ENCODE data around the gene RPL32.

The RPL32 gene

DNA sequence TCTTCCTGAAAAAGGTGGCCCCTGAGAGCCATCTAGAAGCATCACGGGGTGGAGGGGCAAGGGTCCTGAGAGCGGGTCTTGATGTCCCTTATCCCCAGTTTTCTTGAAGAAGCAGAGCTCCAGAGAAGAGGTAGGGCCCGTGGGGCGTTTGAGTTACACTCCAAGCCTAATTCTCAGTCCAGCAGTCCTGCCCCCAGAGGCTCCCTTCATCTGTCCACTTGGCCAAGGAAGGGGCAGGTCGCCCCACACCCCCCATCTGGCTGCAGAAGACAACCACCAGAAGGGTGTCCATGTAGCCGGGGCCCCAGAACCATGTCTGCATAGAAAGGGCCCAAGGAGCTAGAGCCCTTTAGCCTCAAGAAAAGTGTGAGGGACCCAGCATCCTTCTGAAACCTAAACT, 25.5 kb upstream of the RPL32 start:
- Histone ChIP-seq H3K4me1 (ENCODE audit: control extremely low read depth in 1 of 4, control insufficient read depth in 4 of 4, insufficient read depth in 4 of 4, low read length in 3 of 4) (peaks cover 0 to 19% (median 11%) of the 10 kb centered on the region in 4 experiments), H3K4me3 (ENCODE audit: control insufficient read depth in 1 of 7, extremely low read depth in 1 of 7, insufficient read depth in 4 of 7, low read depth in 2 of 7, low read length in 6 of 7) (no peak overlapping the region), H3K27me3 (replicated peaks in 2 of 5; ENCODE audit: control insufficient read depth in 4 of 5, insufficient read depth in 5 of 5, low read length in 4 of 5) (peaks cover 0 to 5% (median 3%) of the 10 kb centered on the region in 5 experiments), H3K9me3 (ENCODE audit: control extremely low read depth in 1 of 5, control insufficient read depth in 4 of 5, insufficient read depth in 2 of 5, low read depth in 1 of 5, low read length in 4 of 5) (peaks cover 0 to 12% (median 7%) of the 10 kb centered on the region in 5 experiments), H3K27ac (ENCODE audit: insufficient read depth in 1 of 2, low read depth in 1 of 2, low read length in 2 of 2, poor library complexity in 1 of 2, severe bottlenecking in 2 of 2) (no peak overlapping the region), H3K36me3 (ENCODE audit: control insufficient read depth in 4 of 4, insufficient read depth in 4 of 4, low read length in 3 of 4) (no peaks in the 10 kb centered on the region)
- 96% methylated on average over 5 of the region's 6 CpGs for WGBS (ENCODE audit: insufficient coverage)
- DNase-seq = no peak
- POLR2A ChIA-PET = no interaction called here
- CTCF ChIA-PET = interaction anchor here (1.3 to 4.3 kb wide), 2 partner anchors 24 to 46 kb away, joined by 3 to 25 read pairs; no protein-coding TSS in a partner anchor

DNA sequence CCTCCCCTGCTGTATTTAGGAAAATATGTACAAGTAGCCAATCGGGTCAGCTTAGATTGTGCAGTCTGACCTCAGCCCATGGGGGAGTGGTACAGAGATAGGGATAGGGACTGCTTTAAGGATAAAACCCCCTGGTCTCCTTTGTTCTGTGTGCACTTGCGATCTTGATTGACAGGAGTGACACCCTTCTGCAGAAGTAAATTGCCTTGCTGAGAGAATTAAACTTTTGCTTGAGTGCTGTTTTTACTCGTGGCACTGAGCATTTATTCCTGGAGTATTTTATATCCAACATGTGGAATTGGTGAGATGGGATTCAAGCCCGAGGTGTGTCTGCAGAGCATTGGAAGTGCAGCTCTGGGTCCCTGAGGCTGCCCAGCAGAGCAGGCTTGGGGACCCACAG, 23.9 kb upstream of the RPL32 start:
- H3K27ac ChIP-seq (ENCODE audit: insufficient read depth in 1 of 2, low read depth in 1 of 2, low read length in 2 of 2, poor library complexity in 1 of 2, severe bottlenecking in 2 of 2) = no peak overlapping the region
- peaks cover 0 to 5% (median 3%) of the 10 kb centered on the region in 5 experiments for H3K27me3 ChIP-seq (replicated peaks in 2 of 5; ENCODE audit: control insufficient read depth in 4 of 5, insufficient read depth in 5 of 5, low read length in 4 of 5)
- peaks cover 0 to 16% (median 11%) of the 10 kb centered on the region in 4 experiments for H3K4me1 ChIP-seq (ENCODE audit: control extremely low read depth in 1 of 4, control insufficient read depth in 4 of 4, insufficient read depth in 4 of 4, low read length in 3 of 4)
- peaks cover 0 to 12% (median 7%) of the 10 kb centered on the region in 5 experiments for H3K9me3 ChIP-seq (ENCODE audit: control extremely low read depth in 1 of 5, control insufficient read depth in 4 of 5, insufficient read depth in 2 of 5, low read depth in 1 of 5, low read length in 4 of 5)
- POLR2A ChIA-PET = no interaction called here
- no peaks in the 10 kb centered on the region for H3K36me3 ChIP-seq (ENCODE audit: control insufficient read depth in 4 of 4, insufficient read depth in 4 of 4, low read length in 3 of 4)
- no peak overlapping the region for H3K4me3 ChIP-seq (ENCODE audit: control insufficient read depth in 1 of 7, extremely low read depth in 1 of 7, insufficient read depth in 4 of 7, low read depth in 2 of 7, low read length in 6 of 7)
- DNase-seq = no peak
- WGBS (ENCODE audit: insufficient coverage) = 96% methylated on average over 4 of the region's 4 CpGs
- CTCF ChIA-PET = interaction anchor here (4.3 kb wide), 1 partner anchor 26 kb away, joined by 25 read pairs; no protein-coding TSS in a partner anchor

DNA sequence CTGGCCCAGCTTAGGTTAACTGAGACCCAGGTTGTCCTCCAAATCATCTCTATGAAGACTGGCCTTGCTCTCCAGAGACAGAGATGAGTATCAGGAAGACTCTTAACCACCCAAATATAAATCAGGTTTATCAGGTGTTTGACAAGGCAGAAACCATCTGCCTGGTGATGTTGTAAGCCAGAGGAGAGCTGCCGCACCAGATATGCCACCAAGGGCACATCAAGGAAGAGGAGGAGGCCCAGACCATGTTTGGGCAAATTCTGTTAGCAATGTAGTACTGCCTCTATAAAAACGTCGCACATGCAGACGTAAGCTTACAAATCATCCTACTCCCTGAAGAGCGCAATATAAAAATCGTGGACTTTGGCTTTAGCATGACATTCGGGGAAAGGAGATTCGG, 21.0 kb upstream of the RPL32 start:
- ChIA-PET POLR2A (no interaction called here), CTCF (interaction anchor here (0.9 to 1.8 kb wide), 4 partner anchors 11 to 30 kb away, joined by 3 to 6 read pairs (median 4); partner anchors contain the start of gene RPL32)
- H3K36me3 ChIP-seq (ENCODE audit: control insufficient read depth in 4 of 4, insufficient read depth in 4 of 4, low read length in 3 of 4) = no peaks in the 10 kb centered on the region
- 96% methylated on average over 8 of the region's 8 CpGs for WGBS (ENCODE audit: insufficient coverage)
- no peaks in the 10 kb centered on the region for H3K4me1 ChIP-seq (ENCODE audit: control extremely low read depth in 1 of 4, control insufficient read depth in 4 of 4, insufficient read depth in 4 of 4, low read length in 3 of 4)
- peaks cover 0 to 12% (median 7%) of the 10 kb centered on the region in 5 experiments for H3K9me3 ChIP-seq (ENCODE audit: control extremely low read depth in 1 of 5, control insufficient read depth in 4 of 5, insufficient read depth in 2 of 5, low read depth in 1 of 5, low read length in 4 of 5)
- H3K27me3 ChIP-seq (replicated peaks in 2 of 5; ENCODE audit: control insufficient read depth in 4 of 5, insufficient read depth in 5 of 5, low read length in 4 of 5) = peaks cover 0 to 3% (median 0%) of the 10 kb centered on the region in 5 experiments
- no peak overlapping the region for H3K4me3 ChIP-seq (ENCODE audit: control insufficient read depth in 1 of 7, extremely low read depth in 1 of 7, insufficient read depth in 4 of 7, low read depth in 2 of 7, low read length in 6 of 7)
- H3K27ac ChIP-seq (ENCODE audit: insufficient read depth in 1 of 2, low read depth in 1 of 2, low read length in 2 of 2, poor library complexity in 1 of 2, severe bottlenecking in 2 of 2) = no peak overlapping the region
- no peak for DNase-seq

DNA sequence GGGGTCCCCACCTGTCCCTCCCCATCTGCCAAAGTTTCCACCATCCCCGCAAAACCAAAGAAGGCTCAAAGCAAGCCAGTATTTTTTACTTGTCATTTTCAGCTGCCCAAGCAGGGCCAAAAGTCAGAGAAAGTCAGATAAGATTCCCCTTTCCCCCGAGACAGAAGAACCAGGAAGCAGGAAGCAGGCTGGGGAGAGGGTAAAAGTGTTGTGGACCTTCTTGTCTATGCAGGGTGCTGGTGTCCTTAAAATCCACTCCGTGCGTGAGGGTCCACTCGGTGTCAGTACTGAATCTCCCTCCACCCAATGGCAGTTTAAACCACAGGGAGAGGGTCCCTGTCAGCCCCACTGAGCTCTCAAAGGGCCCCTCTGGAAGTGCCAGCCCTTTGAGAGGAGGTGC, 20.2 kb upstream of the RPL32 start:
- ChIA-PET CTCF (interaction anchor here (1.4 to 1.8 kb wide), 3 partner anchors 10 to 31 kb away, joined by 4 to 6 read pairs (median 5); partner anchors contain the start of gene RPL32), POLR2A (no interaction called here)
- no peaks in the 10 kb centered on the region for H3K4me1 ChIP-seq (ENCODE audit: control extremely low read depth in 1 of 4, control insufficient read depth in 4 of 4, insufficient read depth in 4 of 4, low read length in 3 of 4)

DNA sequence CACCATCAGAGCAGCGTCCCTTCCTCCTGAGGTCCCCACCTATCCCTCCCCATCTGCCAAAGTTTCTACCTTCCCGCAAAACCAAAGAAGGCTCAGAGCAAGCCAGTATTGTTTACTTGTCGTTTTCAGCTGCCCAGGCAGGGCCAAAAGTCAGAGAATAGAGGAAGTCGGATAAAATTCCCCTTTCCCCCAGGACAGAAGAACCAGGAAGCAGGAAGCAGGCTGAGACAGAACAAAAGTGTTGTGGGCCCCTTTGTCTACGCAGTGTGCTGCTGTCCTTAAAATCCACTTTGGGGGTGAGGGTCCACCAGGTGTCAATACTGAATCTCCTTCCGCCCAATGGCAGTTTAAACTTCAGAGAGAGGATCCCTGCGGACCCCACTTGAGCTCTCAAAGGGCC, 18.5 kb upstream of the RPL32 start:
- H3K4me1 ChIP-seq (ENCODE audit: control extremely low read depth in 1 of 4, control insufficient read depth in 4 of 4, insufficient read depth in 4 of 4, low read length in 3 of 4) = no peaks in the 10 kb centered on the region
- H3K4me3 ChIP-seq (ENCODE audit: control insufficient read depth in 1 of 7, extremely low read depth in 1 of 7, insufficient read depth in 4 of 7, low read depth in 2 of 7, low read length in 6 of 7) = no peak overlapping the region
- peaks cover 0 to 2% (median 0%) of the 10 kb centered on the region in 5 experiments for H3K27me3 ChIP-seq (replicated peaks in 2 of 5; ENCODE audit: control insufficient read depth in 4 of 5, insufficient read depth in 5 of 5, low read length in 4 of 5)
- ChIA-PET POLR2A (no interaction called here), CTCF (no interaction called here)
- H3K9me3 ChIP-seq (ENCODE audit: control extremely low read depth in 1 of 5, control insufficient read depth in 4 of 5, insufficient read depth in 2 of 5, low read depth in 1 of 5, low read length in 4 of 5) = peaks cover 0 to 2% (median 0%) of the 10 kb centered on the region in 5 experiments
- WGBS (ENCODE audit: insufficient coverage) = 80% methylated on average over 5 of the region's 7 CpGs
- H3K36me3 ChIP-seq (ENCODE audit: control insufficient read depth in 4 of 4, insufficient read depth in 4 of 4, low read length in 3 of 4) = no peaks in the 10 kb centered on the region
- DNase-seq = no peak
- no peak overlapping the region for H3K27ac ChIP-seq (ENCODE audit: insufficient read depth in 1 of 2, low read depth in 1 of 2, low read length in 2 of 2, poor library complexity in 1 of 2, severe bottlenecking in 2 of 2)

More for the DNA sequence above, 20.2 kb upstream of the RPL32 start:
- no peak overlapping the region for H3K4me3 ChIP-seq (ENCODE audit: control insufficient read depth in 1 of 7, extremely low read depth in 1 of 7, insufficient read depth in 4 of 7, low read depth in 2 of 7, low read length in 6 of 7)
- H3K9me3 ChIP-seq (ENCODE audit: control extremely low read depth in 1 of 5, control insufficient read depth in 4 of 5, insufficient read depth in 2 of 5, low read depth in 1 of 5, low read length in 4 of 5) = peaks cover 0 to 12% (median 7%) of the 10 kb centered on the region in 5 experiments
- 90% methylated on average over 2 of the region's 5 CpGs for WGBS (ENCODE audit: insufficient coverage)
- H3K36me3 ChIP-seq (ENCODE audit: control insufficient read depth in 4 of 4, insufficient read depth in 4 of 4, low read length in 3 of 4) = no peaks in the 10 kb centered on the region
- no peak overlapping the region for H3K27ac ChIP-seq (ENCODE audit: insufficient read depth in 1 of 2, low read depth in 1 of 2, low read length in 2 of 2, poor library complexity in 1 of 2, severe bottlenecking in 2 of 2)
- peaks cover 0 to 3% (median 0%) of the 10 kb centered on the region in 5 experiments for H3K27me3 ChIP-seq (replicated peaks in 2 of 5; ENCODE audit: control insufficient read depth in 4 of 5, insufficient read depth in 5 of 5, low read length in 4 of 5)
- no peak for DNase-seq

DNA sequence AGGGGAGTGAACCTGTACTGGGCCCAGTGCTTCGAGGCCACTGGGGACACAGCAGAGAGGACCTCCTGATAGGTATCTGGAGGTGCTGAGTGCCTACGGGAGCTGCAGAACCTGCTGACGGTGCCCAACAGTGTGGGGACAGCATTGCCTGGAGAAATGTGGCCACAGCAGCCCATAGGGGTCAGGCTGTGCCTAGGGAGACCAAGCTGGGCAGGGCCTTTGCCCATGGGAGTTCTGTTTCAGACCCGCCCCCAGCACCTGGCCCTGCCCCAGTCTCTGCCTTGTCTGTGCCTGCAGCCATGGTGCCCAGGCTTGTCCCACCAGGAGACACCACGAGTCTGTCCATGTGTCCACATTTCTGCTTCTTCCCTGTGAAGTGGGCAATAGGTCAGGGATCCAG, 15.3 kb upstream of the RPL32 start:
- Histone ChIP-seq H3K4me3 (ENCODE audit: control insufficient read depth in 1 of 7, extremely low read depth in 1 of 7, insufficient read depth in 4 of 7, low read depth in 2 of 7, low read length in 6 of 7) (no peak overlapping the region), H3K36me3 (ENCODE audit: control insufficient read depth in 4 of 4, insufficient read depth in 4 of 4, low read length in 3 of 4) (no peaks in the 10 kb centered on the region), H3K9me3 (ENCODE audit: control extremely low read depth in 1 of 5, control insufficient read depth in 4 of 5, insufficient read depth in 2 of 5, low read depth in 1 of 5, low read length in 4 of 5) (no peaks in the 10 kb centered on the region), H3K27me3 (replicated peaks in 2 of 5; ENCODE audit: control insufficient read depth in 4 of 5, insufficient read depth in 5 of 5, low read length in 4 of 5) (peaks cover 0 to 7% (median 0%) of the 10 kb centered on the region in 5 experiments), H3K4me1 (ENCODE audit: control extremely low read depth in 1 of 4, control insufficient read depth in 4 of 4, insufficient read depth in 4 of 4, low read length in 3 of 4) (no peaks in the 10 kb centered on the region), H3K27ac (ENCODE audit: insufficient read depth in 1 of 2, low read depth in 1 of 2, low read length in 2 of 2, poor library complexity in 1 of 2, severe bottlenecking in 2 of 2) (no peak overlapping the region)
- DNase-seq = no peak
- ChIA-PET POLR2A (no interaction called here), CTCF (interaction anchor here (1.1 to 1.6 kb wide), 2 partner anchors 38 to 46 kb away, joined by 3 to 5 read pairs; no protein-coding TSS in a partner anchor)
- WGBS (ENCODE audit: insufficient coverage) = 100% methylated on average over 5 of the region's 5 CpGs

DNA sequence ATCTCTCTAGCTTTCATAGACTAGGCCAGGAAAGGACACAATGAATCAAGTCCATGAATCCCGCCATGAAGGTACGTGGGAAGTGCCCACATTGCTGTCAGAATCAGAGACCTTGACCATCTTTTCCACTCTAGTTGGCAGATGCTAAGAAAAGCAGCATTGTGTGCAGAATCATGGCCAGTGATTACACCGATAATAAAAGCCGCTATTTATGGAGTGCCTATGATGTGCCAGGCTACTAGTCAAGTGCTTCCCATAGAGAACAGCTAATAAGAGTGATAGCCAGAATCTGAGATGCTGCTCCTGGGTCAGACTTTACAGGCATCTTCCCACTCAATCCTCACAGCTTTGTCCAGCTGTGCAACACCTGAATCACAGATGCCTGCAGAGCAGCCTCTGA, 13.2 kb upstream of the RPL32 start:
- Histone ChIP-seq H3K27me3 (replicated peaks in 2 of 5; ENCODE audit: control insufficient read depth in 4 of 5, insufficient read depth in 5 of 5, low read length in 4 of 5) (peaks cover 0 to 7% (median 0%) of the 10 kb centered on the region in 5 experiments), H3K4me3 (ENCODE audit: control insufficient read depth in 1 of 7, extremely low read depth in 1 of 7, insufficient read depth in 4 of 7, low read depth in 2 of 7, low read length in 6 of 7) (no peak overlapping the region), H3K27ac (ENCODE audit: insufficient read depth in 1 of 2, low read depth in 1 of 2, low read length in 2 of 2, poor library complexity in 1 of 2, severe bottlenecking in 2 of 2) (no peak overlapping the region), H3K4me1 (ENCODE audit: control extremely low read depth in 1 of 4, control insufficient read depth in 4 of 4, insufficient read depth in 4 of 4, low read length in 3 of 4) (no peaks in the 10 kb centered on the region), H3K36me3 (ENCODE audit: control insufficient read depth in 4 of 4, insufficient read depth in 4 of 4, low read length in 3 of 4) (no peaks in the 10 kb centered on the region), H3K9me3 (ENCODE audit: control extremely low read depth in 1 of 5, control insufficient read depth in 4 of 5, insufficient read depth in 2 of 5, low read depth in 1 of 5, low read length in 4 of 5) (no peaks in the 10 kb centered on the region)
- ChIA-PET CTCF (interaction anchor here (1.2 kb wide), 1 partner anchor 12 kb away, joined by 9 read pairs; the partner anchor contains the start of gene RPL32), POLR2A (no interaction called here)
- WGBS (ENCODE audit: insufficient coverage) = 100% methylated on average over 1 of the region's 4 CpGs
- no peak for DNase-seq
